Measurements from ENCODE around the gene STEAP4.
"Not testable (repeated sequence)": the region's sequence is repeated elsewhere in the genome, so short reads cannot be mapped to it uniquely, and the experiment has no call there.

The STEAP4 gene

GRCh38 chr7:88259656-88260380 is 46.9 kb downstream of the STEAP4 start:
- Histone ChIP-seq H3K36me3 (ENCODE audit: control insufficient read depth, insufficient read depth, low read length) (no peaks in the 10 kb centered on the region), H3K27ac (ENCODE audit: insufficient read depth, low read length, poor library complexity, severe bottlenecking) (no peak overlapping the region), H3K4me1 (ENCODE audit: control insufficient read depth, insufficient read depth, low read length, poor library complexity, severe bottlenecking) (no peaks in the 10 kb centered on the region), H3K9me3 (ENCODE audit: control insufficient read depth, low read length) (no peaks in the 10 kb centered on the region), H3K4me3 (ENCODE audit: insufficient read depth, low read depth, low read length, poor library complexity, severe bottlenecking) (no peak overlapping the region), H3K27me3 (replicated peaks; ENCODE audit: control insufficient read depth, insufficient read depth, low read length, poor library complexity, severe bottlenecking) (no peaks in the 10 kb centered on the region)
- DNase-seq: no peak

- H3K4me3 ChIP-seq (ENCODE audit: insufficient read depth, low read depth, low read length, poor library complexity, severe bottlenecking); H3K27ac ChIP-seq (ENCODE audit: insufficient read depth, low read length, poor library complexity, severe bottlenecking); DNase-seq; H3K36me3 ChIP-seq (ENCODE audit: control insufficient read depth, insufficient read depth, low read length); H3K4me1 ChIP-seq (ENCODE audit: control insufficient read depth, insufficient read depth, low read length, poor library complexity, severe bottlenecking); H3K9me3 ChIP-seq (ENCODE audit: control insufficient read depth, low read length); H3K27me3 ChIP-seq (replicated peaks; ENCODE audit: control insufficient read depth, insufficient read depth, low read length, poor library complexity, severe bottlenecking): not testable (repeated sequence)
These were observed 48.4 kb downstream of the STEAP4 start for GRCh38 chr7:88258296-88258695.

- H3K27ac ChIP-seq (ENCODE audit: insufficient read depth, low read length, poor library complexity, severe bottlenecking): no peak overlapping the region
- H3K27me3 ChIP-seq (replicated peaks; ENCODE audit: control insufficient read depth, insufficient read depth, low read length, poor library complexity, severe bottlenecking): no peaks in the 10 kb centered on the region
- no peaks in the 10 kb centered on the region for H3K4me1 ChIP-seq (ENCODE audit: control insufficient read depth, insufficient read depth, low read length, poor library complexity, severe bottlenecking)
- no peaks in the 10 kb centered on the region for H3K9me3 ChIP-seq (ENCODE audit: control insufficient read depth, low read length)
- no peak for DNase-seq
- H3K36me3 ChIP-seq (ENCODE audit: control insufficient read depth, insufficient read depth, low read length): no peaks in the 10 kb centered on the region
- no peak overlapping the region for H3K4me3 ChIP-seq (ENCODE audit: insufficient read depth, low read depth, low read length, poor library complexity, severe bottlenecking)
These were observed 49.8 kb downstream of the STEAP4 start for GRCh38 chr7:88256906-88257305.

GRCh38 chr7:88254721-88255424 is 51.8 kb downstream of the STEAP4 start:
- no peak overlapping the region for H3K4me3 ChIP-seq (ENCODE audit: insufficient read depth, low read depth, low read length, poor library complexity, severe bottlenecking)
- no peaks in the 10 kb centered on the region for H3K27me3 ChIP-seq (replicated peaks; ENCODE audit: control insufficient read depth, insufficient read depth, low read length, poor library complexity, severe bottlenecking)
- no peaks in the 10 kb centered on the region for H3K4me1 ChIP-seq (ENCODE audit: control insufficient read depth, insufficient read depth, low read length, poor library complexity, severe bottlenecking)
- H3K9me3 ChIP-seq (ENCODE audit: control insufficient read depth, low read length): no peaks in the 10 kb centered on the region
- H3K36me3 ChIP-seq (ENCODE audit: control insufficient read depth, insufficient read depth, low read length): no peaks in the 10 kb centered on the region
- H3K27ac ChIP-seq (ENCODE audit: insufficient read depth, low read length, poor library complexity, severe bottlenecking): no peak overlapping the region
- DNase-seq: no peak

- Histone ChIP-seq H3K9me3 (ENCODE audit: control insufficient read depth, low read length) (no peaks in the 10 kb centered on the region), H3K4me1 (ENCODE audit: control insufficient read depth, insufficient read depth, low read length, poor library complexity, severe bottlenecking) (no peaks in the 10 kb centered on the region), H3K36me3 (ENCODE audit: control insufficient read depth, insufficient read depth, low read length) (no peaks in the 10 kb centered on the region), H3K27ac (ENCODE audit: insufficient read depth, low read length, poor library complexity, severe bottlenecking) (no peak overlapping the region), H3K27me3 (replicated peaks; ENCODE audit: control insufficient read depth, insufficient read depth, low read length, poor library complexity, severe bottlenecking) (no peaks in the 10 kb centered on the region), H3K4me3 (ENCODE audit: insufficient read depth, low read depth, low read length, poor library complexity, severe bottlenecking) (no peak overlapping the region)
- no peak for DNase-seq
These were observed 53.1 kb downstream of the STEAP4 start for GRCh38 chr7:88253640-88254039.

- Histone ChIP-seq H3K4me3 (ENCODE audit: insufficient read depth, low read depth, low read length, poor library complexity, severe bottlenecking) (no peak overlapping the region), H3K4me1 (ENCODE audit: control insufficient read depth, insufficient read depth, low read length, poor library complexity, severe bottlenecking) (no peaks in the 10 kb centered on the region), H3K27ac (ENCODE audit: insufficient read depth, low read length, poor library complexity, severe bottlenecking) (no peak overlapping the region), H3K27me3 (replicated peaks; ENCODE audit: control insufficient read depth, insufficient read depth, low read length, poor library complexity, severe bottlenecking) (no peaks in the 10 kb centered on the region), H3K9me3 (ENCODE audit: control insufficient read depth, low read length) (no peaks in the 10 kb centered on the region), H3K36me3 (ENCODE audit: control insufficient read depth, insufficient read depth, low read length) (no peaks in the 10 kb centered on the region)
- DNase-seq: no peak
These were observed 62.4 kb downstream of the STEAP4 start for GRCh38 chr7:88244258-88244657.

GRCh38 chr7:88243345-88243909 is 63.3 kb downstream of the STEAP4 start:
- H3K4me3 ChIP-seq (ENCODE audit: insufficient read depth, low read depth, low read length, poor library complexity, severe bottlenecking): no peak overlapping the region
- H3K4me1 ChIP-seq (ENCODE audit: control insufficient read depth, insufficient read depth, low read length, poor library complexity, severe bottlenecking): no peaks in the 10 kb centered on the region
- no peak for DNase-seq
- H3K36me3 ChIP-seq (ENCODE audit: control insufficient read depth, insufficient read depth, low read length): no peaks in the 10 kb centered on the region
- no peaks in the 10 kb centered on the region for H3K27me3 ChIP-seq (replicated peaks; ENCODE audit: control insufficient read depth, insufficient read depth, low read length, poor library complexity, severe bottlenecking)
- no peak overlapping the region for H3K27ac ChIP-seq (ENCODE audit: insufficient read depth, low read length, poor library complexity, severe bottlenecking)
- H3K9me3 ChIP-seq (ENCODE audit: control insufficient read depth, low read length): no peaks in the 10 kb centered on the region

- H3K27me3 ChIP-seq (replicated peaks; ENCODE audit: control insufficient read depth, insufficient read depth, low read length, poor library complexity, severe bottlenecking): no peaks in the 10 kb centered on the region
- no peak overlapping the region for H3K4me3 ChIP-seq (ENCODE audit: insufficient read depth, low read depth, low read length, poor library complexity, severe bottlenecking)
- no peak for DNase-seq
- H3K36me3 ChIP-seq (ENCODE audit: control insufficient read depth, insufficient read depth, low read length): no peaks in the 10 kb centered on the region
- H3K27ac ChIP-seq (ENCODE audit: insufficient read depth, low read length, poor library complexity, severe bottlenecking): no peak overlapping the region
- no peaks in the 10 kb centered on the region for H3K4me1 ChIP-seq (ENCODE audit: control insufficient read depth, insufficient read depth, low read length, poor library complexity, severe bottlenecking)
- H3K9me3 ChIP-seq (ENCODE audit: control insufficient read depth, low read length): no peaks in the 10 kb centered on the region
These were observed 66.8 kb downstream of the STEAP4 start for GRCh38 chr7:88239852-88240251.

- no peaks in the 10 kb centered on the region for H3K36me3 ChIP-seq (ENCODE audit: control insufficient read depth, insufficient read depth, low read length)
- H3K27ac ChIP-seq (ENCODE audit: insufficient read depth, low read length, poor library complexity, severe bottlenecking): no peak overlapping the region
- DNase-seq: no peak
- no peak overlapping the region for H3K4me3 ChIP-seq (ENCODE audit: insufficient read depth, low read depth, low read length, poor library complexity, severe bottlenecking)
- H3K9me3 ChIP-seq (ENCODE audit: control insufficient read depth, low read length): no peaks in the 10 kb centered on the region
- H3K4me1 ChIP-seq (ENCODE audit: control insufficient read depth, insufficient read depth, low read length, poor library complexity, severe bottlenecking): no peaks in the 10 kb centered on the region
- no peaks in the 10 kb centered on the region for H3K27me3 ChIP-seq (replicated peaks; ENCODE audit: control insufficient read depth, insufficient read depth, low read length, poor library complexity, severe bottlenecking)
These were observed 72.9 kb downstream of the STEAP4 start for GRCh38 chr7:88233828-88234227.

- no peaks in the 10 kb centered on the region for H3K9me3 ChIP-seq (ENCODE audit: control insufficient read depth, low read length)
- H3K36me3 ChIP-seq (ENCODE audit: control insufficient read depth, insufficient read depth, low read length): no peaks in the 10 kb centered on the region
- H3K4me1 ChIP-seq (ENCODE audit: control insufficient read depth, insufficient read depth, low read length, poor library complexity, severe bottlenecking): no peaks in the 10 kb centered on the region
- no peak for DNase-seq
- no peak overlapping the region for H3K27ac ChIP-seq (ENCODE audit: insufficient read depth, low read length, poor library complexity, severe bottlenecking)
- no peaks in the 10 kb centered on the region for H3K27me3 ChIP-seq (replicated peaks; ENCODE audit: control insufficient read depth, insufficient read depth, low read length, poor library complexity, severe bottlenecking)
- H3K4me3 ChIP-seq (ENCODE audit: insufficient read depth, low read depth, low read length, poor library complexity, severe bottlenecking): no peak overlapping the region
These were observed 76.0 kb downstream of the STEAP4 start for GRCh38 chr7:88230646-88231045.
